ENCODE results near the gene ZMYND12.
"Not testable (repeated sequence)": the region's sequence is repeated elsewhere in the genome, so short reads cannot be mapped to it uniquely, and the experiment has no call there.

ZMYND12 gene

DNA sequence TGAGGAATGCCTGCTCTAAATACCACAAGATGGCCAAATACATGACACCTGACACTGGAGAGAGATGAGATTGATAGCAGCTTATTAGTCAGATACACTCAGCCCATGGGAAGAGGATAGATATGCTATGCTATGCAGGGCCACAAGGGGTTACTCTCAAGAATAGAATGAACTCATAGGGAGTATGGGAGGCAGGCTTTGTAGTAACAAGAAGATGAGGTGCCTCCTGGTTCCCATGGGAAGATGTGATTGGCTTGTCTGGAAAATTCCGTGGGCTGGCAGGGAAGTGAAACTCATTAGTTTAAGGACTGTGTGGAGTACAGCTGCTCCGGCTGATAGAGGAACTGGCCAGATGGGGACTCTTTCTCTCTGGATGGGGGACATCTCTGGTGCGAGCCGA is 23.8 kb upstream of the ZMYND12 start:
- TF ChIP-seq CTCF (conservative IDR thresholded peaks at IDR 0.05) (peak; percentile 18; the same call in 1 of the 2 replicates), ZFX (IDR thresholded peaks at IDR 0.05) (no peak)
- no peak overlapping the region for H3K27ac ChIP-seq

- TF ChIP-seq ZFX (IDR thresholded peaks at IDR 0.05) (no peak), CTCF (conservative IDR thresholded peaks at IDR 0.05) (no peak)
- no peak overlapping the region for H3K27ac ChIP-seq
Observed at GRCh38 chr1:42477775-42478174, 22.0 kb upstream of the ZMYND12 start.

GRCh38 chr1:42477354-42477753 is 21.5 kb upstream of the ZMYND12 start:
- H3K27ac ChIP-seq: not testable (repeated sequence)

GRCh38 chr1:42476605-42477004 is 20.8 kb upstream of the ZMYND12 start:
- no peak overlapping the region for H3K27ac ChIP-seq
- no peak for TF ChIP-seq CTCF (conservative IDR thresholded peaks at IDR 0.05)
- TF ChIP-seq ZFX (IDR thresholded peaks at IDR 0.05): no peak

GRCh38 chr1:42469727-42470126 is 13.9 kb upstream of the ZMYND12 start:
- TF ChIP-seq ZFX (IDR thresholded peaks at IDR 0.05): no peak
- no peak for TF ChIP-seq CTCF (conservative IDR thresholded peaks at IDR 0.05)
- H3K27ac ChIP-seq: no peak overlapping the region

DNA sequence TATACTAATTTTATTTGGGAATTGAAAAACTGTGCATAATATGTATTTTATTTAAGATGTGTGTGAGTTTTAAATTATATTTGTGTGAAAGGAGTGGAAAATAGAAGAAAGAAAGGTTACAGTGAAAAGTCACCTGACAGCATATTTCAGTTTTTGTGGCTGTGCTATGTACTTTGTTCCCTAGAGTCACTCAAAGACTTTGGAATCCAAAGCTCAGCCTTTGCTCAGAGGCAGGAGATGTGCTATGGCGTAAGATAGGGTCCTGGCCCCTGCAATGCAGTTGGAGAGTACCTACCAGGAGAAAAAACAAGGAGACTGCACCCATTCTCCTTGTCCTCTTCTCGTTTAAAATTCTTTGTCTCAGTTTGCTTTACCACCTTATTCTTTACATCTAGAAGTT is 10.2 kb upstream of the ZMYND12 start:
- TF ChIP-seq CTCF (conservative IDR thresholded peaks at IDR 0.05) (no peak), ZFX (IDR thresholded peaks at IDR 0.05) (no peak)
- no peak overlapping the region for H3K27ac ChIP-seq

GRCh38 chr1:42463921-42464320 is 8.1 kb upstream of the ZMYND12 start:
- TF ChIP-seq CTCF (conservative IDR thresholded peaks at IDR 0.05) (no peak), ZFX (IDR thresholded peaks at IDR 0.05) (no peak)
- peak overlapping the region; percentile 1; the same call in 1 of the 2 replicates for H3K27ac ChIP-seq

Measured in C4-2B (cell line).